ENCODE results near the gene C1orf159. TPM values are rescaled to one million over a fixed set of nuclear protein-coding genes. Genes with fewer than 3 reads are reported as not detected.
"Not testable (repeated sequence)": the region's sequence is repeated elsewhere in the genome, so short reads cannot be mapped to it uniquely, and the experiment has no call there.

The C1orf159 gene
- total RNA-seq, 1 donor = 9.6 TPM

- Histone ChIP-seq H3K9me3 (ENCODE audit: low read depth, low read length) (no peaks in the 10 kb centered on the region), H3K27me3 (ENCODE audit: insufficient read depth, low read length) (no peaks in the 10 kb centered on the region), H3K4me3 (ENCODE audit: low read length) (no peak overlapping the region), H3K4me1 (ENCODE audit: insufficient read depth, low read length) (peaks cover 25% of the 10 kb centered on the region)
Measured at GRCh38 chr1:1143636-1144035, 27.7 kb upstream of the C1orf159 start.

GRCh38 chr1:1142844-1143243 is 27.0 kb upstream of the C1orf159 start:
- Histone ChIP-seq H3K9me3 (ENCODE audit: low read depth, low read length) (no peaks in the 10 kb centered on the region), H3K4me1 (ENCODE audit: insufficient read depth, low read length) (peaks cover 26% of the 10 kb centered on the region), H3K27me3 (ENCODE audit: insufficient read depth, low read length) (no peaks in the 10 kb centered on the region), H3K4me3 (ENCODE audit: low read length) (no peak overlapping the region)

GRCh38 chr1:1142352-1142751 is 26.5 kb upstream of the C1orf159 start:
- peaks cover 28% of the 10 kb centered on the region for H3K4me1 ChIP-seq (ENCODE audit: insufficient read depth, low read length)

GRCh38 chr1:1141911-1142250 is 26.0 kb upstream of the C1orf159 start:
- Histone ChIP-seq H3K4me1 (ENCODE audit: insufficient read depth, low read length) (peaks cover 28% of the 10 kb centered on the region), H3K27me3 (ENCODE audit: insufficient read depth, low read length) (no peaks in the 10 kb centered on the region), H3K9me3 (ENCODE audit: low read depth, low read length) (no peaks in the 10 kb centered on the region), H3K4me3 (ENCODE audit: low read length) (no peak overlapping the region)

More at GRCh38 chr1:1142352-1142751, 26.5 kb upstream of the C1orf159 start:
- not testable (repeated sequence) for H3K27me3 ChIP-seq (ENCODE audit: insufficient read depth, low read length); H3K4me3 ChIP-seq (ENCODE audit: low read length); H3K9me3 ChIP-seq (ENCODE audit: low read depth, low read length)

- Histone ChIP-seq H3K27me3 (ENCODE audit: insufficient read depth, low read length) (no peaks in the 10 kb centered on the region), H3K9me3 (ENCODE audit: low read depth, low read length) (no peaks in the 10 kb centered on the region), H3K4me3 (ENCODE audit: low read length) (no peak overlapping the region), H3K4me1 (ENCODE audit: insufficient read depth, low read length) (peaks cover 31% of the 10 kb centered on the region)
Measured at GRCh38 chr1:1141244-1141910, 25.5 kb upstream of the C1orf159 start.

- Histone ChIP-seq H3K9me3 (ENCODE audit: low read depth, low read length) (no peaks in the 10 kb centered on the region), H3K4me3 (ENCODE audit: low read length) (no peak overlapping the region), H3K27me3 (ENCODE audit: insufficient read depth, low read length) (no peaks in the 10 kb centered on the region), H3K4me1 (ENCODE audit: insufficient read depth, low read length) (peaks cover 38% of the 10 kb centered on the region)
Measured at GRCh38 chr1:1140673-1141072, 24.8 kb upstream of the C1orf159 start.

- H3K9me3 ChIP-seq (ENCODE audit: low read depth, low read length) = no peaks in the 10 kb centered on the region
- no peak overlapping the region for H3K4me3 ChIP-seq (ENCODE audit: low read length)
- no peaks in the 10 kb centered on the region for H3K27me3 ChIP-seq (ENCODE audit: insufficient read depth, low read length)
- H3K4me1 ChIP-seq (ENCODE audit: insufficient read depth, low read length) = peaks cover 16% of the 10 kb centered on the region
Measured at GRCh38 chr1:1137256-1138045, 21.6 kb upstream of the C1orf159 start.

- no peaks in the 10 kb centered on the region for H3K9me3 ChIP-seq (ENCODE audit: low read depth, low read length)
- no peaks in the 10 kb centered on the region for H3K27me3 ChIP-seq (ENCODE audit: insufficient read depth, low read length)
- peaks cover 16% of the 10 kb centered on the region for H3K4me1 ChIP-seq (ENCODE audit: insufficient read depth, low read length)
- no peak overlapping the region for H3K4me3 ChIP-seq (ENCODE audit: low read length)
Measured at GRCh38 chr1:1136547-1137230, 20.8 kb upstream of the C1orf159 start.

GRCh38 chr1:1135339-1136136 is 19.6 kb upstream of the C1orf159 start:
- Histone ChIP-seq H3K4me1 (ENCODE audit: insufficient read depth, low read length) (peaks cover 16% of the 10 kb centered on the region), H3K9me3 (ENCODE audit: low read depth, low read length) (no peaks in the 10 kb centered on the region), H3K4me3 (ENCODE audit: low read length) (no peak overlapping the region), H3K27me3 (ENCODE audit: insufficient read depth, low read length) (no peaks in the 10 kb centered on the region)

GRCh38 chr1:1134300-1134970 is 18.5 kb upstream of the C1orf159 start:
- Histone ChIP-seq H3K27me3 (ENCODE audit: insufficient read depth, low read length) (no peaks in the 10 kb centered on the region), H3K4me1 (ENCODE audit: insufficient read depth, low read length) (peaks cover 16% of the 10 kb centered on the region), H3K4me3 (ENCODE audit: low read length) (no peak overlapping the region), H3K9me3 (ENCODE audit: low read depth, low read length) (no peaks in the 10 kb centered on the region)

- H3K27me3 ChIP-seq (ENCODE audit: insufficient read depth, low read length) = no peaks in the 10 kb centered on the region
Measured at GRCh38 chr1:1132956-1133750, 17.3 kb upstream of the C1orf159 start.

GRCh38 chr1:1132042-1132950 is 16.4 kb upstream of the C1orf159 start:
- Histone ChIP-seq H3K4me3 (ENCODE audit: low read length) (no peak overlapping the region), H3K4me1 (ENCODE audit: insufficient read depth, low read length) (peaks cover 9% of the 10 kb centered on the region), H3K27me3 (ENCODE audit: insufficient read depth, low read length) (no peaks in the 10 kb centered on the region), H3K9me3 (ENCODE audit: low read depth, low read length) (no peaks in the 10 kb centered on the region)

More at GRCh38 chr1:1132956-1133750, 17.3 kb upstream of the C1orf159 start:
- Histone ChIP-seq H3K4me3 (ENCODE audit: low read length) (no peak overlapping the region), H3K9me3 (ENCODE audit: low read depth, low read length) (no peaks in the 10 kb centered on the region), H3K4me1 (ENCODE audit: insufficient read depth, low read length) (peaks cover 13% of the 10 kb centered on the region)

Data from mononuclear cell (primary cell).